Sigmoid colon (tissue), 7 donors: ENCODE data around the gene PRKAG3. TPM values are rescaled to one million over a fixed set of nuclear protein-coding genes. Genes with fewer than 3 reads are reported as not detected.

Source experiments
- DNase-seq: peaks from one replicate; pipeline ENCODE4 v3.0.0-alpha.2; 2019
- H3K27ac ChIP-seq, 4 donors: fragments of 200-600 bp; sonication (generic); one replicate each; pipeline ENCODE4 v1.5.1; 2016 to 2019; ENCODE audit warnings: mild to moderate bottlenecking in 1 of 4
- H3K27me3 ChIP-seq, 3 donors: fragments of 200-600 bp; sonication (generic); one replicate each; pipeline ENCODE4 v1.5.1; 2019; ENCODE audit warnings: mild to moderate bottlenecking in 1 of 3
- H3K36me3 ChIP-seq, 4 donors: fragments of 200-600 bp; sonication (generic); one replicate each; pipeline ENCODE4 v1.5.1; 2016 to 2019
- H3K4me1 ChIP-seq, 4 donors: fragments of 200-600 bp; sonication (generic); one replicate each; pipeline ENCODE4 v1.5.1; 2017 to 2019
- H3K4me3 ChIP-seq, 4 donors: fragments of 200-600 bp; sonication (generic); one replicate each; pipeline ENCODE4 v1.5.1; 2017 to 2019; ENCODE audit warnings: mild to moderate bottlenecking in 2 of 4, moderate library complexity in 1 of 4
- H3K9me3 ChIP-seq, 4 donors: fragments of 200-600 bp in 3 of 4; sonication (generic) in 3 of 4; one replicate each; pipeline versions ENCODE4 v1.5.1 to v1.6.1; 2013 to 2019
- CTCF ChIP-seq, 4 experiments: fragments of 450-650 bp in 3 of 4; fragments of 200-600 bp in 1 of 4; IDR thresholded peaks; one replicate each; pipeline ENCODE4 v1.5.1; 2016 to 2019; ENCODE audit warnings: antibody characterized with exemption in 4 of 4, mild to moderate bottlenecking in 3 of 4, moderate library complexity in 2 of 4
- EP300 ChIP-seq, 4 donors: sonication (generic); formaldehyde crosslinking; IDR thresholded peaks; one replicate each; pipeline ENCODE4 v1.6.1; 2017; ENCODE audit warnings: antibody characterized with exemption in 4 of 4
- POLR2A ChIP-seq, 2 donors: fragments of 450-650 bp; IDR thresholded peaks; one replicate each; pipeline ENCODE4 v1.6.1; 2016; ENCODE audit warnings: antibody characterized with exemption in 2 of 2, mild to moderate bottlenecking in 2 of 2, moderate library complexity in 2 of 2
- POLR2AphosphoS5 ChIP-seq, 4 donors: sonication (generic); formaldehyde crosslinking; IDR thresholded peaks; one replicate each; pipeline ENCODE4 v1.6.1; 2017; ENCODE audit warnings: antibody characterized with exemption in 4 of 4
- WGBS, 2 donors: extraction: QIAGEN DNeasy Blood & Tissue Kit; methylation state at CpG; one replicate each; pipeline ENCODE4 v1.1.7; 2013; 5-methylcytosine and 5-hydroxymethylcytosine counted together
- intact Hi-C: fragments of 100-400 bp; cut with DNase I; formaldehyde crosslinking; loops from one replicate; pipeline ENCODE4 v1.15.1; 2023
- polyA plus RNA-seq, 3 donors: library from polyadenylated mRNA; stranded (reverse); fragments of 200-250 nt; gene quantifications; one replicate each; pipeline ENCODE4 v1.2.3, GENCODE V29; 2013
- total RNA-seq, 4 donors: library from RNA; depleted of rRNA; stranded (reverse); fragments of >200 nt; gene quantifications; one replicate each; pipeline ENCODE4 v1.1.0, GENCODE V29; 2016
- donor health status: healthy with polysubstance abuse.
- donor health status: Bipolar disorder and iron deficiency.
- donor health status: healthy.

PRKAG3 gene
- total and polyA plus RNA-seq, 7 donors = not detected

DNA sequence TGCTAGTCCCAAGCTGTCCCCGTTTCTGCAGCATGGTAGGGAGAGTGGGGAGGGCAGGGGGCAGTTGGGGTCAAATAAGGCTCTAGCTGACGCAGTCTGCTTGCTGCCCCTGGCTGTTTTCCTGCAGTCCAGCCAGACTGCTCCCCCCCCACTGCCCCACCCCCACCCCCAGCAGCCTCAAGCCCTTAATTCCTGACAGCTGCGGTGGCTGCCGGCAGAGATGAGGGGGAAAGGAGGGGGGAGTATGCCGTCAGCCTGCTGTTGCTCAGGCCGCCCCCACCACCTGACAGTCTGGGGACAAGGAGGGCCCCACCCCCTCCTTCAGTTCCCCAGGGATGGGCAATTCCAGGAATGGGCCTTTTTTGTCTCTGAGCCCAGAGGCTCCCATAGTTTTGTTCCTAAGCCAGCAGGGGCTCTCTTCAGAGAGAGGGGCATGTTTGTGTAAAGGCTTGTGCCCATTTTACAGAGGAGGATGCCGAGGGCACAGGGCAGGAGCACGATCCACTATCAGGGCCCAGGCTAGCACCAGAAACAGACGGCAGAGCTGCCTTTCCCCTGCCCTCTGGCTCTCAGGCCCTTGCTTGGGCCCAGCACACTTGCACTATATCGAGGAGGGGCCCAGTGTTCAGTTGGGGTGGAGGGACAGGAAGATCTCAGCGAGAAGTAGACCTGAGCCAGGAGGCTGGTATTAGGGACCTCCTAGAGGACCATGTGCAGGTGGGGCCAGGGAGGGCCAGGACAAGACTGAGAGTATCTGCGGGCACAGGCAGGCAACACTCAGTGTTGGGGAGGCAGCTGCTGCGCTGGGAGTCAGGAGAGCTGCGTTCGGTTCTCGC lies 47.5 kb upstream of the PRKAG3 start:
- Histone ChIP-seq H3K4me1 (peaks cover 0 to 30% (median 27%) of the 10 kb centered on the region in 4 donors), H3K4me3 (no peak overlapping the region), H3K27me3 (peaks cover 47 to 99% (median 92%) of the 10 kb centered on the region in 3 donors), H3K9me3 (no peaks in the 10 kb centered on the region), H3K27ac (no peak overlapping the region), H3K36me3 (no peaks in the 10 kb centered on the region)
- 34 to 38% methylated on average over 16 of the region's 16 CpGs for WGBS, 2 donors
- DNase-seq = no peak
- TF ChIP-seq POLR2AphosphoS5 (IDR thresholded peaks at IDR 0.05) (no peak), POLR2A (IDR thresholded peaks at IDR 0.05) (no peak), EP300 (IDR thresholded peaks at IDR 0.05) (no peak), CTCF (IDR thresholded peaks at IDR 0.05) (no peak)
- intact Hi-C loops = no loop called here

GRCh38 chr2:218878486-218878885 lies 46.9 kb upstream of the PRKAG3 start:
- H3K4me1 ChIP-seq = peaks cover 0 to 28% (median 23%) of the 10 kb centered on the region in 4 donors
- TF ChIP-seq EP300 (IDR thresholded peaks at IDR 0.05) (no peak), CTCF (IDR thresholded peaks at IDR 0.05) (no peak), POLR2AphosphoS5 (IDR thresholded peaks at IDR 0.05) (no peak), POLR2A (IDR thresholded peaks at IDR 0.05) (no peak)
- intact Hi-C loops = no loop called here
- 64 to 70% methylated on average over 6 of the region's 6 CpGs for WGBS, 2 donors
- no peak for DNase-seq
- H3K36me3 ChIP-seq = no peaks in the 10 kb centered on the region
- H3K4me3 ChIP-seq = no peak overlapping the region
- peaks cover 53 to 99% (median 92%) of the 10 kb centered on the region in 3 donors for H3K27me3 ChIP-seq
- no peaks in the 10 kb centered on the region for H3K9me3 ChIP-seq
- H3K27ac ChIP-seq = no peak overlapping the region

DNA sequence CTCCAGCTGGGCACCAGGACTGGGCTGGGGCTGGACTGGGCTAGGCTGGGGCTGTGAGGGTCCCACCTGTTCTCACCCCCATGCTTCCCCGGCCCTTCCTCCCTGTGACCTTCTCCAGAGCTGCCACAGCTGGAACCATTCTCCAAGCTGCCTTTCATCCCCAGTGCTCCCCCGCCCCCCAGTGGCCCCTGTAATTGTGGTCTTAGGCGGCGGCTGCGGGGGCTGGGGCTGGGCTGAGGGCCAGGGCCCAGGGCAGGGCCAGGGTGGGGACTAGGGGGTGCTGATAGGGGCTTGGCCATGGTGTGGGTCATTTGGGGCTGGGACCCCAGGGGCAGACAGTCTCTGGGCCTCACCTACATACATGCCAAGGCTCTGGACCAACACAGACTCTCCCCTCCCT lies 46.3 kb upstream of the PRKAG3 start:
- peaks cover 58 to 99% (median 94%) of the 10 kb centered on the region in 3 donors for H3K27me3 ChIP-seq
- no peaks in the 10 kb centered on the region for H3K9me3 ChIP-seq

DNA sequence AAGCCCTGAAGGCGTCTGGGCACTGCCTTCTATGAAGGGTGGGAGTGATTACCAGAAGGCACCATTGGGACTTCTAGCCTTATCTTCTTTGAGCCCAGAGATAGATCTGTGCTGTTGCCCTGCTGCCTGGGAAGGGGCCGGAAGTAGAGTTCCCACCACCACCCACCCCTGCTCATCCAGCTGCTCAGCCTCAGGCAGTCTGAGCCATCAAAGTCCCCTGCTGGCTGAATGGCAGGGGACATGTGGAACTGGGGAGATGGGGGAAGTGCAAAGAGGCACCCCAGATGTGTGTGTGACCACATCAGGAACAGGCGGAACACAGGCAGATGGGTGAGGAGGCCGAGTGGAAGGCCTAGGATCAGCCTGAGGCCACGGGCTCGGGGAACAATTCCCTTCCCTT lies 45.7 kb upstream of the PRKAG3 start:
- TF ChIP-seq CTCF (IDR thresholded peaks at IDR 0.05) (no peak), EP300 (IDR thresholded peaks at IDR 0.05) (no peak), POLR2AphosphoS5 (IDR thresholded peaks at IDR 0.05) (no peak), POLR2A (IDR thresholded peaks at IDR 0.05) (no peak)
- H3K36me3 ChIP-seq = no peaks in the 10 kb centered on the region
- H3K4me3 ChIP-seq = no peak overlapping the region
- DNase-seq = no peak
- H3K27me3 ChIP-seq = peaks cover 62 to 99% (median 95%) of the 10 kb centered on the region in 3 donors
- H3K4me1 ChIP-seq = peaks cover 0 to 27% (median 20%) of the 10 kb centered on the region in 4 donors
- intact Hi-C loops = loop anchor here (2.0 kb wide), 1 partner anchor 21 kb away; no protein-coding TSS in a partner anchor
- 65 to 78% methylated on average over 6 of the region's 6 CpGs for WGBS, 2 donors
- no peaks in the 10 kb centered on the region for H3K9me3 ChIP-seq
- no peak overlapping the region for H3K27ac ChIP-seq

More for the DNA sequence above, 46.3 kb upstream of the PRKAG3 start:
- DNase-seq = no peak
- 31 to 54% methylated on average over 5 of the region's 5 CpGs for WGBS, 2 donors
- Histone ChIP-seq H3K27ac (no peak overlapping the region), H3K4me1 (peaks cover 0 to 28% (median 21%) of the 10 kb centered on the region in 4 donors), H3K4me3 (no peak overlapping the region), H3K36me3 (no peaks in the 10 kb centered on the region)
- TF ChIP-seq EP300 (IDR thresholded peaks at IDR 0.05) = no peak
- TF ChIP-seq POLR2A (IDR thresholded peaks at IDR 0.05) = no peak
- no peak for TF ChIP-seq POLR2AphosphoS5 (IDR thresholded peaks at IDR 0.05)
- no peak for TF ChIP-seq CTCF (IDR thresholded peaks at IDR 0.05)
- intact Hi-C loops = loop anchor here (2.0 kb wide), 1 partner anchor 21 kb away; no protein-coding TSS in a partner anchor
